LNCaP clone FGC (cell line): Measurements from ENCODE around the gene OOSP4A.

Source experiments
- DNase-seq: peaks from one replicate; pipeline ENCODE4 v3.0.0-alpha.2; 2011; ENCODE audit warnings: low read depth
- H3K4me3 ChIP-seq: 2 replicates; pipeline ENCODE4 v1.5.1; 2011; ENCODE audit warnings: mild to moderate bottlenecking, low read depth, low read length, control low read depth
- TF ChIP-seq, protein P1 (sequence below): IDR thresholded peaks from 2 replicates; pipeline ENCODE4 v1.5.1; 2012; ENCODE audit warnings: mild to moderate bottlenecking; ENCODE audit not compliant: control insufficient read depth, insufficient read depth; ENCODE audit errors: extremely low read depth

Gene OOSP4A

DNA sequence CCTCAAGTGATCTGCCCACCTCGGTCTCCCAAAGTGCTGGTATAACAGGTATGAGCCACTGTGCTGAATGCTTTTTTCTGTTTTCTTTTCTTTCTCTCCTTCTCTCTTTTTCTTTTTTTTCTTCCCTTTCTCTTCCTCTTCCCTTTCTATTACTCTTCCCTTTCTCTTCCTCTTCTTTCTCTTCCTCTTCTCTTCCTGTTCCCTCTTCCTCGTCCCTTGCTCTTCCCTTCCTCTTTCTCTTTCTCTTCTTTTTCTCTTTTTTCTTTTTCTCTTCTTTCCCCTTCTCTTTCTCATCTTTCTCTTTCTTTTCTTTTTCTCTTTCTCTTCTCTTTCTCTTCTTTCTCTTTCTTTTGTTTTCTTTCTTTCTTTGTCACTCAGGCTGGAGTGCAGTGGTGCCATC lies 24.4 kb upstream of the OOSP4A start:
- TF ChIP-seq, protein P1, sequence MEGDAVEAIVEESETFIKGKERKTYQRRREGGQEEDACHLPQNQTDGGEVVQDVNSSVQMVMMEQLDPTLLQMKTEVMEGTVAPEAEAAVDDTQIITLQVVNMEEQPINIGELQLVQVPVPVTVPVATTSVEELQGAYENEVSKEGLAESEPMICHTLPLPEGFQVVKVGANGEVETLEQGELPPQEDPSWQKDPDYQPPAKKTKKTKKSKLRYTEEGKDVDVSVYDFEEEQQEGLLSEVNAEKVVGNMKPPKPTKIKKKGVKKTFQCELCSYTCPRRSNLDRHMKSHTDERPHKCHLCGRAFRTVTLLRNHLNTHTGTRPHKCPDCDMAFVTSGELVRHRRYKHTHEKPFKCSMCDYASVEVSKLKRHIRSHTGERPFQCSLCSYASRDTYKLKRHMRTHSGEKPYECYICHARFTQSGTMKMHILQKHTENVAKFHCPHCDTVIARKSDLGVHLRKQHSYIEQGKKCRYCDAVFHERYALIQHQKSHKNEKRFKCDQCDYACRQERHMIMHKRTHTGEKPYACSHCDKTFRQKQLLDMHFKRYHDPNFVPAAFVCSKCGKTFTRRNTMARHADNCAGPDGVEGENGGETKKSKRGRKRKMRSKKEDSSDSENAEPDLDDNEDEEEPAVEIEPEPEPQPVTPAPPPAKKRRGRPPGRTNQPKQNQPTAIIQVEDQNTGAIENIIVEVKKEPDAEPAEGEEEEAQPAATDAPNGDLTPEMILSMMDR = no peak
- no peak overlapping the region for H3K4me3 ChIP-seq
- no peak for DNase-seq

DNA sequence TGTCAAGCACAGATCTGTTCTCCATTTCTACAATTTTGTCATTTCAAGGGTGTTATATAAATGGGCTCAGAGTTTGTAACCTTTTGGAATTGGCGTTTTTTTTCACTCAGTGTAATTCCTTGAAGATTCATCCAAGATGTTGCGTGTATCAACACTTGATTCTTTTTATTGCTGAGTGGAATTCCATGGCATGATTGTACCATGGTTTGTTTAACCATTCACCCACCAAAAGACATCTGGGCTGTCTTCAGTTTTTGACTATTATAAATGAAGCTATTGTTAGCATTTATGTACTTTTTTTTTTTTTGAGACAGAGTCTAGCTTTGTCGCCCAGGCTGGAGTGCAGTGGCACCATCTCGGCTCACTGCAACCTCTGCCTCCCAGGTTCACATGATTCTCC lies 22.7 kb upstream of the OOSP4A start:
- DNase-seq = no peak
- TF ChIP-seq, protein P1 = no peak

DNA sequence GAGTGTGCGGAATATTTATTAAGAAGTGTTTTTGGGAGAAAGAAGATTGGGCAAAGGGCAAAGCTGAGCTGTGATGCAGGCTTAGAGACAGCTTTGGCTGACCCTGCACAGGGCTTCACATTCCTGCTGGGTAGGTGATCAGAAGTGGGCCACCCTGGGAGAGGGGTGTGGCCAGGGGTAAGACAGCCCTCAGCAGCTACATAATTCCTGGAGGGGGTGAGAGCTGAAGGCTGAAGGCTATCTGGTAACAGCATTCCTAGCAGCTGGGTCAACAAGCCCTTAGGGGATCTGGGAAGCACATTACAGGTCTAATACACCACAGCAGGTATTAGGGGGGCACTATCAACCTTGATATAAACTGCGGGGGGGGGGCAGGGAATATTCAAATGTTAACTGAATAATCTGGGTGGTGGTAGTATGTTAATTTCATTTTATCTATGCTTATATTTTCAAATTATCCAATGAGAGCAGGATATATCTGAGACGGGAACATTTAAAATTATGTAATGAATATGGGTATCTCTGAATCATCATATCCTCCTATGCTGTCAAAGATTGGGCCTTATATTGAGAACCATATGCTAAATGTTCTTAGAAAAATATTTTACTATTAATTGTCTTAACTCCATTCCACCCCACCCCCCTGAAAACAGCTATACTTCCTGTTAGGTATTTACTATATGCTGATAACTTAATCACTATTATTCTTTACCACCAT lies 19.7 kb upstream of the OOSP4A start:
- H3K4me3 ChIP-seq = no peak overlapping the region
- TF ChIP-seq, protein P1 = no peak
- no peak for DNase-seq

More for the DNA sequence above, 22.7 kb upstream of the OOSP4A start:
- H3K4me3 ChIP-seq = no peak overlapping the region

DNA sequence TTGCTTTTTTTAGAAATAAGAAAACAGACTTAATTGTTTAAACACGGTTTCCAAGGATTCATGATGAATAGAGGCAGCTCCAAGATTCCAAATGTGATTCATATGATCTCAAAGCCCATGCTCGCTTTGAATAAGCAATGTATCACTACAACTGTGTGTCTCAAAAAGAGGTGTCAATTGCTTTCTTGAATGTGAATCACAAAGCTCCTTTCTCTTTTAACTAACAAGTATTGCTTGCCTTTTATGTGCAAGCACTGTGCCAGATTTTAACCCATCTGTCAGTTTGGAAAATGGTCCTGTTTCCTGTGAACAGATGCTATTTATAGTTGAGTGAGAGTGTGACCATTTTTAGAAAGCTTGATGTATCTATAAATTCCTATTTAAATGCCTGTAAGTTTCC lies 19.1 kb upstream of the OOSP4A start:
- TF ChIP-seq, protein P1 = no peak
- H3K4me3 ChIP-seq = no peak overlapping the region
- DNase-seq = no peak

DNA sequence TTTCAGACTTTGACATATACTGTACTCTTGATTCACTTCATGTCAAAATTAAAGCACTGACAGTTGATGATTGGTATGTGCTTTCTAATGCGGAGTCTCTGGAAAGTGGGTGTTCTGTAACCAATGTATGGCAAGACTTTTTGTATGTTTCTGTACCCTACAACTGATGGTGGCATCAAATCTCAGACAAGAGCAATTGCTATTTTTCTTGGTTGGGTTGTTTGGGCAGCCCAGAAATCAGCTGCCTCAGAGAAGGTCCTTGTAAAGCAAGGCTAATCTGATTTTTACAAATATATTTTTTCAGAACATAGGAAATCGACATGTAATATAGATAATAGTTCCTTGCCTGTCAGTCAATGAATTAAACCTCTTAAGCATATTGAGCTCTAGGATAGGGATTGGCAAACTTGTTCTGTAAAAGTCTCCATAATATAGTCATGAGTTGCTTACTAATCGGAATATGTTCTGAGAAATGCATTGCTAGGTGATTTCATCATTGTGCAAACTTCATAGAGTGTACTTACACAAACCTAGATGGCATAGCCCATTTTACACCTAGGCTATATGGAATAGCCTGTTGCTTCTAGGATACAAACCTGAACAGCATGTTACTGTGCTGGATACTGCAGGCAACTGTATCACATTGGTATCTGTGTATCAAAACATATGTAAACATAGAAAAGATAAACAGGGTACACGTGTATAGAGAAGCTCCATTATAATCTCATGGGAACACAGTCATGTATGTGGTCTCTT lies 10.2 kb upstream of the OOSP4A start:
- no peak for DNase-seq
- no peak overlapping the region for H3K4me3 ChIP-seq
- TF ChIP-seq, protein P1 = no peak

DNA sequence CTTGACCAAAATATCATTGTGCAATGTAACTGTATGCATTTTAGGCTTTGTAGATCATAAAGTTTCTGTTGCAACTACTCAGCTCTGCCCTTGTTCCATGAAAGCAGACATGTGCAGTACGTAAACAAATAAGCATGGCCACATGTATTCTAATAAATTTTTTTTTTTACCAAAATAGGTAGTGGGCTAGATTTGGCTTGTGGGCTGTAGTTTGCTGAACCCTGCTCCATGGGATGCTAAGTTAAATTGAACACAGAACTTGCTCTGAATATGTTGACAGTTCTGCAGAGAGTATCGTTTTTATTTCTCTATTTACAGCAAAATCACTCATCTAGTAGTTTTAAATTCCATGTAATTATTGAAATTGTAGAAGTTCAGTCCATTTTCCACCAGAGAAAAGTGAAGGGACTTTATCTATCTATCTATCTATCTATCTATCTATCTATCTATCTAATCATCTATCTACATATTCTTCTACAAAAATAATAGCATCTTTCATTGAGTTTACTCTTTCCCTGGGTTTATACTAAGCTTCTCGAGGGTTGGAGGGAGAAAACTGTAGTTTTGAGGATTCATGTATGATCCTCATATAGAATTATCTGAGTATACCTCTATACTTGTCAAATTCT lies 9.5 kb upstream of the OOSP4A start:
- DNase-seq = no peak
- TF ChIP-seq, protein P1 = no peak
- H3K4me3 ChIP-seq = no peak overlapping the region

DNA sequence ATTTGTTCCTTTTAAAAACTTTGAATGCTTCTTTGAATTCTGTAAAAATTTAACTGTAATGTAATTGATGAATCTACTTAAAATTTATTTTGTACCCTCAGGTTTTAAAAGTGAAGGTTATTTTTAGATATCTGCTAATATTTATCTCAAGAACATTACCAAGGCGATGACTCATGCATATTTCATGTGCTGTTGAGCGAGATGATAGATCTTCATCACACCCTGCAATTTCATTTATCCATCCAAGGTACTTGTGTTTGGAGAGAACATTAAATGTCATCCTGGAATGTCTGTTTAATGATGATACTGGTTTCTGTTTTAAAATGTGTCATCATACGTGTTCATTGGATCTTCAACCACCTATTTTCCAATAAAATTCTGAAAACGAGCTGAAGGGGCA lies 6.7 kb upstream of the OOSP4A start:
- H3K4me3 ChIP-seq = no peak overlapping the region
- no peak for DNase-seq
- TF ChIP-seq, protein P1 = no peak
